K562 (cell line): ENCODE data around the gene RERE.

Source experiments
- DPF2 ChIP-seq: fragments of 450-650 bp; IDR thresholded peaks from 2 replicates; pipeline ENCODE4 v1.6.1; 2016
- TF ChIP-seq, protein P1 (sequence below): sonication (generic); formaldehyde crosslinking; IDR thresholded peaks from 2 replicates; pipeline ENCODE4 v1.8.0; 2022; ENCODE audit warnings: mild to moderate bottlenecking, low read depth, missing genetic modification reagents

DNA sequence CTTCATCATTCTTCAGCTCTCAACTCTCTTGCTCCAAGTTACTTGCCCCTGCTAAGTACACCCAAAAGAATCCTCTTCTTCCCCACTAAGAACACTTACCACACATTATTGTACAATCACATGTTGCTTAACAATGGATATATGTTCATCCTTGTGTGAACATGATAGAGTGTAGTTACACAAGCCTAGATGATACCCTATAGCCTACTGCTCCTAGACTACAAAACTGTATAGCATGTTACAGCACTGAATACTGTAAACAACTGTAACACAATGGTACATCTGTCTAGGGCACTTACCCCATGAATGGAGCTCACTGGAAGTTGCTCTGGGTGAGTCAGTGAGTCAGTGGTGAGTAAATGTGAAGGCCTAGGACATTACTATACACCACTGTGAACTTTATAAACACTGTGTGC lies 77.4 kb downstream of the RERE start:
- TF ChIP-seq, protein P1, sequence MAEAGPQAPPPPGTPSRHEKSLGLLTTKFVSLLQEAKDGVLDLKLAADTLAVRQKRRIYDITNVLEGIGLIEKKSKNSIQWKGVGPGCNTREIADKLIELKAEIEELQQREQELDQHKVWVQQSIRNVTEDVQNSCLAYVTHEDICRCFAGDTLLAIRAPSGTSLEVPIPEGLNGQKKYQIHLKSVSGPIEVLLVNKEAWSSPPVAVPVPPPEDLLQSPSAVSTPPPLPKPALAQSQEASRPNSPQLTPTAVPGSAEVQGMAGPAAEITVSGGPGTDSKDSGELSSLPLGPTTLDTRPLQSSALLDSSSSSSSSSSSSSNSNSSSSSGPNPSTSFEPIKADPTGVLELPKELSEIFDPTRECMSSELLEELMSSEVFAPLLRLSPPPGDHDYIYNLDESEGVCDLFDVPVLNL (CRISPR knock-in tag): no peak
- TF ChIP-seq DPF2: no peak
